GM23338 (cell line): Measurements from ENCODE around the gene MRPS14.

Experiments
- CREB1 ChIP-seq: fragments of 250-450 bp; sonication (Bioruptor Pico); IDR thresholded peaks from 2 replicates; pipeline ENCODE4 v1.5.0; 2020; ENCODE audit warnings: low read depth, mild to moderate bottlenecking, moderate library complexity
- CTCF ChIP-seq, 2 experiments: fragments of 200-600 bp in 1 of 2; sonication (generic) in 1 of 2; conservative IDR thresholded peaks; 2 replicates each; pipeline versions ENCODE4 v1.5.1 to v1.6.1; 2016 to 2017; ENCODE audit warnings: antibody characterized with exemption in 2 of 2, low read depth in 2 of 2, mild to moderate bottlenecking in 2 of 2, moderate library complexity in 1 of 2
- ETS1 ChIP-seq: IDR thresholded peaks from 2 replicates; pipeline ENCODE4 v1.6.1; 2016; ENCODE audit warnings: antibody characterized with exemption
- EZH2 ChIP-seq: fragments of 200-600 bp; sonication (generic); IDR thresholded peaks from one replicate; pipeline ENCODE4 v1.8.0; 2017; ENCODE audit warnings: antibody characterized with exemption, mild to moderate bottlenecking, low read depth; ENCODE audit not compliant: unreplicated experiment
- EZH2phosphoT487 ChIP-seq: fragments of 200-600 bp; sonication (generic); IDR thresholded peaks from one replicate; pipeline ENCODE4 v1.8.1; 2018; ENCODE audit warnings: antibody characterized with exemption; ENCODE audit not compliant: unreplicated experiment
- NANOG ChIP-seq: IDR thresholded peaks from 2 replicates; pipeline ENCODE4 v1.6.1; 2016; ENCODE audit warnings: antibody characterized with exemption, borderline replicate concordance
- POLR2AphosphoS5 ChIP-seq: IDR thresholded peaks from 2 replicates; pipeline ENCODE4 v1.6.1; 2016; ENCODE audit warnings: antibody characterized with exemption, low read depth
- REST ChIP-seq: IDR thresholded peaks from one replicate; pipeline ENCODE4 v1.6.1; 2018; ENCODE audit warnings: antibody characterized with exemption; ENCODE audit not compliant: unreplicated experiment
- ZNF114 ChIP-seq: fragments of 250-450 bp; sonication (Bioruptor Pico); IDR thresholded peaks from 2 replicates; pipeline ENCODE4 v1.5.0; 2020; ENCODE audit warnings: mild to moderate bottlenecking, moderate library complexity

- TF ChIP-seq CTCF (conservative IDR thresholded peaks at IDR 0.05; ENCODE audit: low read depth in 2 of 2) (no peak), ETS1 (no peak), REST (no peak), POLR2AphosphoS5 (no peak), EZH2phosphoT487 (no peak), EZH2 (no peak), ZNF114 (CRISPR knock-in tag) (no peak), CREB1 (CRISPR knock-in tag) (no peak), NANOG (no peak)
Observed at GRCh38 chr1:174988539-174988938, 34.7 kb downstream of the MRPS14 start.
